Ectodermal cell (in vitro differentiated cells): ENCODE data around the gene GALNT2. TPM values are rescaled to one million over a fixed set of nuclear protein-coding genes. Genes with fewer than 3 reads are reported as not detected.
A peak's percentile ranks its signal among the peaks of the same experiment; 100 is the strongest.

Experiments
- H3K27ac ChIP-seq: 2 replicates; pipeline ENCODE4 v1.7.0; 2013; ENCODE audit warnings: mild to moderate bottlenecking, low read depth, low read length; ENCODE audit not compliant: insufficient read depth, poor library complexity, severe bottlenecking
- H3K27me3 ChIP-seq: 2 replicates; pipeline ENCODE4 v1.7.0; 2013; ENCODE audit warnings: mild to moderate bottlenecking, low read length; ENCODE audit not compliant: insufficient read depth, control insufficient read depth, poor library complexity, severe bottlenecking
- H3K36me3 ChIP-seq: one replicate; pipeline ENCODE4 v1.7.0; 2013; ENCODE audit warnings: low read length; ENCODE audit not compliant: control insufficient read depth, insufficient read depth
- H3K4me1 ChIP-seq: one replicate; pipeline ENCODE4 v1.7.0; 2013; ENCODE audit warnings: low read length; ENCODE audit not compliant: control insufficient read depth, insufficient read depth
- H3K4me3 ChIP-seq: 2 replicates; pipeline ENCODE4 v1.7.0; 2013; ENCODE audit warnings: low read depth, low read length, control low read depth; ENCODE audit not compliant: insufficient read depth
- H3K9me3 ChIP-seq: 2 replicates; pipeline ENCODE4 v1.7.0; 2013; ENCODE audit warnings: mild to moderate bottlenecking, low read length, moderate library complexity; ENCODE audit not compliant: control insufficient read depth
- WGBS, 2 experiments: methylation state at CpG; one replicate each; pipeline ENCODE4 v1.1.7; 2013; ENCODE audit warnings: missing lambda C conversion rate in 2 of 2; 5-methylcytosine and 5-hydroxymethylcytosine counted together
- polyA plus RNA-seq, 4 experiments: library from polyadenylated mRNA; stranded (reverse); fragments of 50-300 nt; gene quantifications; one replicate each; pipeline ENCODE4 v1.2.3, GENCODE V29; 2013

The GALNT2 gene
- polyA plus RNA-seq (2013, experiment 1 of 4), result 91.9 TPM
- polyA plus RNA-seq (2013, experiment 2 of 4), result 95.0 TPM
- 69.4 TPM for polyA plus RNA-seq (2013, experiment 3 of 4)
- polyA plus RNA-seq (2013, experiment 4 of 4), result 76.2 TPM

- H3K9me3 ChIP-seq, result no peaks in the 10 kb centered on the region
- no peaks in the 10 kb centered on the region for H3K36me3 ChIP-seq
- peaks cover 17% of the 10 kb centered on the region for H3K4me1 ChIP-seq
- peaks cover 16% of the 10 kb centered on the region for H3K27me3 ChIP-seq
- peak within 1 kb of the TSS; percentile 72 for H3K27ac ChIP-seq
- WGBS, 2 experiments, result 1% methylated on average over 104 of the region's 104 CpGs
- H3K4me3 ChIP-seq, result peak within 1 kb of the TSS; percentile 73
Observed at GRCh38 chr1:230066466-230067404, at the start of gene GALNT2. Gene GALNT2 (plus strand): TSS chr1:230067238. CDS start chr1:230067281, 43 bp downstream.

GRCh38 chr1:230020451-230020850, 46.6 kb upstream of the GALNT2 start:
- Histone ChIP-seq H3K27ac (no peak overlapping the region), H3K36me3 (no peaks in the 10 kb centered on the region), H3K4me1 (peaks cover 6% of the 10 kb centered on the region), H3K9me3 (no peaks in the 10 kb centered on the region), H3K27me3 (no peaks in the 10 kb centered on the region), H3K4me3 (no peak overlapping the region)
- WGBS, 2 experiments, result 95 to 98% methylated on average over 2 to 3 of the region's 3 CpGs

GRCh38 chr1:230022666-230023380, 44.2 kb upstream of the GALNT2 start:
- H3K27ac ChIP-seq, result no peak overlapping the region
- 91 to 92% methylated on average over 6 of the region's 6 CpGs for WGBS, 2 experiments
- H3K9me3 ChIP-seq, result no peaks in the 10 kb centered on the region
- no peak overlapping the region for H3K4me3 ChIP-seq
- H3K4me1 ChIP-seq, result no peaks in the 10 kb centered on the region
- H3K27me3 ChIP-seq, result no peaks in the 10 kb centered on the region
- peaks cover 4% of the 10 kb centered on the region for H3K36me3 ChIP-seq

DNA sequence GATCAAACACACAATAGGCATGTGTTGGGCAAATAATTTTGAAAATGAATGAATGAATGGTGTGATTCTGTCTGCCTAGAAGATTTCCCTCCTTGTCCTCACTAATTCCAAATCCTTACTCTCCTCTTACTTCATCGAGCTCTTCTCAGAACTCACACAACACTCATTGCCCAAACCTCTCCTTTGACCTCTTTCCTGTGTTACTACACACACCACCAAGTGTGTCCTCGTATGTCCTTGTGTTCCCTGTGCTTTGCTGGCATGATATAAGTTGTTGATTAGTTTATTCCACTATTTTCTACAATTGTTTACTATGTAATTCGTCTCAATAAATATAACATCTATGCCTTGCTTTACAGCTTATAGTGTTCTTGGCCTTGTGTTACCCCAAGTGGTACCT, 41.4 kb upstream of the GALNT2 start:
- Histone ChIP-seq H3K4me3 (no peak overlapping the region), H3K27ac (no peak overlapping the region), H3K36me3 (peaks cover 4% of the 10 kb centered on the region), H3K9me3 (no peaks in the 10 kb centered on the region), H3K27me3 (no peaks in the 10 kb centered on the region), H3K4me1 (no peaks in the 10 kb centered on the region)
- 89 to 97% methylated on average over 1 to 2 of the region's 3 CpGs for whole genome bisulfite sequencing, 2 experiments

GRCh38 chr1:230026139-230026538, 40.9 kb upstream of the GALNT2 start:
- H3K4me1 ChIP-seq, result no peaks in the 10 kb centered on the region
- no peak overlapping the region for H3K27ac ChIP-seq
- H3K27me3 ChIP-seq, result no peaks in the 10 kb centered on the region
- peaks cover 4% of the 10 kb centered on the region for H3K36me3 ChIP-seq
- H3K9me3 ChIP-seq, result no peaks in the 10 kb centered on the region
- H3K4me3 ChIP-seq, result no peak overlapping the region
- 100% methylated on average over 1 of the region's 1 CpG for WGBS, 2 experiments

DNA sequence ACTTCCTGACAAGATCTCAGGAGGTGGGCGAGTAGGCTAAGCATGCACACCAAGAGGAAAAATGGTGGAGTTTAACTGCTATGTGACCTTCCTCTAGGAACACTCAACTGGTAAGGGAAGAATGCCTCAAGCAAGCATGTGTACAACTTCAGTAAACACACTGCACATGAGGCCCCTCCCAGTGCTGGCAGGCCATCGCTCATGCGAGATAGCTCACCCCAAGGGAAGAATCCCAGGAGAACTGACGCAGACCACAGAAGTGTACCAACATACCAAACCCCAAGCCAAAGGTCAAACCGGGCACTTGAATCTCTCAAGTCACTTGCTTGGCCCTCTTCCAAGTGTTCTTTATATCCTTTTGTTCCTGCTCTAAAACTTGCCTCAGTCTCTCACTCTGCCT, 40.5 kb upstream of the GALNT2 start:
- H3K27me3 ChIP-seq, result no peaks in the 10 kb centered on the region
- peaks cover 4% of the 10 kb centered on the region for H3K36me3 ChIP-seq
- no peaks in the 10 kb centered on the region for H3K9me3 ChIP-seq
- H3K27ac ChIP-seq, result no peak overlapping the region
- no peak overlapping the region for H3K4me3 ChIP-seq
- H3K4me1 ChIP-seq, result no peaks in the 10 kb centered on the region
- 90 to 96% methylated on average over 5 of the region's 5 CpGs for WGBS, 2 experiments

- Histone ChIP-seq H3K4me1 (no peaks in the 10 kb centered on the region), H3K4me3 (no peak overlapping the region), H3K36me3 (peaks cover 4% of the 10 kb centered on the region), H3K9me3 (no peaks in the 10 kb centered on the region), H3K27me3 (no peaks in the 10 kb centered on the region), H3K27ac (no peak overlapping the region)
- 87 to 90% methylated on average over 11 of the region's 11 CpGs for WGBS, 2 experiments
Observed at GRCh38 chr1:230028602-230029223, 38.3 kb upstream of the GALNT2 start.

- H3K4me1 ChIP-seq, result no peaks in the 10 kb centered on the region
- peaks cover 4% of the 10 kb centered on the region for H3K36me3 ChIP-seq
- no peak overlapping the region for H3K4me3 ChIP-seq
- H3K9me3 ChIP-seq, result no peaks in the 10 kb centered on the region
- H3K27ac ChIP-seq, result no peak overlapping the region
- H3K27me3 ChIP-seq, result no peaks in the 10 kb centered on the region
- 76 to 77% methylated on average over 14 of the region's 14 CpGs for WGBS, 2 experiments
Observed at GRCh38 chr1:230029244-230029941, 37.6 kb upstream of the GALNT2 start.

GRCh38 chr1:230030122-230030821, 36.8 kb upstream of the GALNT2 start:
- H3K9me3 ChIP-seq, result no peaks in the 10 kb centered on the region
- no peak overlapping the region for H3K27ac ChIP-seq
- H3K4me1 ChIP-seq, result no peaks in the 10 kb centered on the region
- WGBS, 2 experiments, result 89 to 94% methylated on average over 2 of the region's 2 CpGs
- no peak overlapping the region for H3K4me3 ChIP-seq
- no peaks in the 10 kb centered on the region for H3K27me3 ChIP-seq
- peaks cover 4% of the 10 kb centered on the region for H3K36me3 ChIP-seq
